ENCODE results near the gene LTBP2. TPM values are rescaled to one million over a fixed set of nuclear protein-coding genes. Genes with fewer than 3 reads are reported as not detected.
A peak's percentile ranks its signal among the peaks of the same experiment; 100 is the strongest.

LTBP2 gene
- total and polyA plus RNA-seq, 2 of the 13 experiments (the other 11 are each of a cell fraction or from before 2014, with no cell fraction given): 0.20 to 0.41 TPM

GRCh38 chr14:74593241-74593953 lies 18.6 kb downstream of the LTBP2 start:
- 0 out of 5 replicates have a peak, but pooled peaks cover 0 to 1% of the 10 kb centered on the region in 2 experiments for H3K27me3 ChIP-seq (ENCODE audit: control insufficient read depth in 1 of 2, insufficient read depth in 2 of 2, low read length in 2 of 2)
- H3K4me3 ChIP-seq (replicated peaks in 1 of 3; ENCODE audit: insufficient read depth in 1 of 3, low read depth in 2 of 3, low read length in 3 of 3): no peak overlapping the region; a peak in 1 of 6 replicates
- ChIA-PET CTCF (ENCODE audit: low intra/inter-chr PET ratio, low total read pairs) (no interaction called here), POLR2A (no interaction called here)
- BruUV-seq (replicated peaks): no TSS peak
- peak overlapping the region; percentile 61 for H3K4me2 ChIP-seq (ENCODE audit: low read depth, low read length)
- H4K20me1 ChIP-seq (ENCODE audit: insufficient read depth, low read length): no peaks in the 10 kb centered on the region
- no peaks in the 10 kb centered on the region for H3K9me3 ChIP-seq (ENCODE audit: low read length)
- in situ Hi-C loops (cut with HindIII; ENCODE audit: extremely low pct_ligation_motif_present, low pct_unique_long_range_greater_than_20kb) (no loop called here), intact Hi-C loops (cut with micrococcal nuclease; ENCODE audit: unreplicated experiment) (no loop called here)
- peak; percentile 28 for DNase-seq (ENCODE audit: low spot score)
- H2AFZ ChIP-seq (ENCODE audit: low read length): no peak overlapping the region
- ATAC-seq: peak; percentile 58
- no peak overlapping the region for H3K9ac ChIP-seq (ENCODE audit: insufficient read depth, low read depth, low read length)
- H3K79me2 ChIP-seq (ENCODE audit: insufficient read depth, low read length): no peaks in the 10 kb centered on the region
- H3K4me1 ChIP-seq (ENCODE audit: insufficient read depth, low read length): peaks cover 33% of the 10 kb centered on the region
- H3K27ac ChIP-seq (ENCODE audit: extremely low read length, insufficient read depth, low read length): no peak overlapping the region
- 26% methylated on average over 10 of the region's 10 CpGs for WGBS (ENCODE audit: low lambda C conversion rate)
- no peak for FAIRE-seq
- H3K36me3 ChIP-seq (replicated peaks in 1 of 2; ENCODE audit: control insufficient read depth in 1 of 2, insufficient read depth in 2 of 2, low read length in 2 of 2): no peaks in the 10 kb centered on the region
- TF ChIP-seq SOX13 (IDR thresholded peaks at IDR 0.05) (no peak), SOX13 (CRISPR knock-in tag; conservative IDR thresholded peaks at IDR 0.05 in 1 of 2, IDR thresholded peaks at IDR 0.05 in 1 of 2) (0 out of 4 replicates have a peak, but pooled peaks of 1 of the 2 experiments have one; percentile 5), BHLHE40 (IDR thresholded peaks at IDR 0.05; ENCODE audit: low read length) (no peak), ATF5 (CRISPR knock-in tag; IDR thresholded peaks at IDR 0.05; ENCODE audit: low read depth) (no peak), HNF4G (IDR thresholded peaks at IDR 0.05; ENCODE audit: borderline replicate concordance, low read depth, low read length) (0 out of 2 replicates have a peak, but pooled peaks have one; percentile 15), HNF4G (CRISPR knock-in tag; IDR thresholded peaks at IDR 0.05; ENCODE audit: borderline replicate concordance, low read depth) (no peak), ZNF777 (CRISPR knock-in tag; IDR thresholded peaks at IDR 0.05) (0 out of 2 replicates have a peak, but pooled peaks have one; percentile 26), ZSCAN29 (CRISPR knock-in tag; conservative IDR thresholded peaks at IDR 0.05) (no peak), NR2F6 (IDR thresholded peaks at IDR 0.05) (0 out of 2 replicates have a peak, but pooled peaks have one; percentile 19), NR2F6 (CRISPR knock-in tag; IDR thresholded peaks at IDR 0.05) (no peak), ZNF136 (CRISPR knock-in tag; IDR thresholded peaks at IDR 0.05; ENCODE audit: low read depth) (no peak), ZHX2 (IDR thresholded peaks at IDR 0.05; ENCODE audit: low read depth) (no peak), ZHX2 (CRISPR knock-in tag; IDR thresholded peaks at IDR 0.05; ENCODE audit: borderline replicate concordance) (no peak), SAP130 (CRISPR knock-in tag; IDR thresholded peaks at IDR 0.05; ENCODE audit: low read depth) (0 out of 2 replicates have a peak, but pooled peaks have one; percentile 26), ZNF121 (CRISPR knock-in tag; IDR thresholded peaks at IDR 0.05) (0 out of 2 replicates have a peak, but pooled peaks have one; percentile 38), MLXIP (CRISPR knock-in tag; IDR thresholded peaks at IDR 0.05; ENCODE audit: borderline replicate concordance) (no peak)

Measured in HepG2 (cell line).